ENCODE results near the gene NFATC2.

NFATC2 gene

DNA sequence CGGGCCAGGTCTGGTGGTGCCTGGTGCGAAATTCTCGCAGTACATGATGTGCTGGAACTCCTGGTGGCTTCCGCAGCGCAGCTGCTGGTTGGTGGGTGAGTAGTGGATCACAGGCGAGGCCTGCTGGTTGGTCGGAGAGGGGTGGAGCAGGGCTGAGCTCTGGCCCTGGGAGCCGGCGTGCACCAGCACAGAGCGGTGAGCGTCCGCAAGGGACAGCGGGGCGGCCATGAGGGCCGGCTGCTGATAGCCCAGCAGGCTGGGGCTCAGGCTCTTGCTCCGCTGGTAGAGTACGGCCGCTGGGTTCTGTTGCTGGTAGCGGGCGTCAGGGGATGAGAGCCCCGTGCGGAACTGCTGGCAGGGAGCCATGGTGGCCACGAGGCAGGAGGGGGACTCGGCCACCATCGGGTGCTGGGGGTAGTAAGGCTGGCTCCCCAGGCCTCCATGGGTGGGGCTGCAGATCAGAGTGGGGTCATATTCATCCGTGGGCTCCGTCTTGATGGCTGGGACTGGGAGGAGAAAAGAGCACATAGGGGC is 110.2 kb downstream of the NFATC2 start:
- no peak for DNase-seq (ENCODE audit: low read depth in 1 of 2, low spot score in 1 of 2)

DNA sequence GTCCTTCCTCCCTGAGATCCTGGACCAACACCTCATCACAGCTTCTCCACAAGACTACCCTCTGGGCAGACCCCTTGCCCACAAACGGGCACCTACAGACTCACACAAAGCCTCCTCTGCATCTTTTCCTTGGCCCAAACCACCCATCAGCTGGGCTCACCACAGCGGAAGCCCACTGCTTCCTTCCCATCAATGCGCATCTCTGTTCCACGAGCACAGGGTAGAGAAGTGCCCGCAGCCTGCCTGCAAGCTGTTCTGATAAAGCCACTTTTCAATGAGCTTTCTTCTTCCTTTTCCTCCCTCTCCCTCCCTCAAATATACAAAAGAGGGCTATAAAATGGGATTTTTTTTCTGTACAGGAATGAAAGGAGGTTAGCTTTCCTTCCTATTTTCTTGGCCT is 111.2 kb downstream of the NFATC2 start:
- DNase-seq (ENCODE audit: low read depth in 1 of 2, low spot score in 1 of 2) = no peak

DNA sequence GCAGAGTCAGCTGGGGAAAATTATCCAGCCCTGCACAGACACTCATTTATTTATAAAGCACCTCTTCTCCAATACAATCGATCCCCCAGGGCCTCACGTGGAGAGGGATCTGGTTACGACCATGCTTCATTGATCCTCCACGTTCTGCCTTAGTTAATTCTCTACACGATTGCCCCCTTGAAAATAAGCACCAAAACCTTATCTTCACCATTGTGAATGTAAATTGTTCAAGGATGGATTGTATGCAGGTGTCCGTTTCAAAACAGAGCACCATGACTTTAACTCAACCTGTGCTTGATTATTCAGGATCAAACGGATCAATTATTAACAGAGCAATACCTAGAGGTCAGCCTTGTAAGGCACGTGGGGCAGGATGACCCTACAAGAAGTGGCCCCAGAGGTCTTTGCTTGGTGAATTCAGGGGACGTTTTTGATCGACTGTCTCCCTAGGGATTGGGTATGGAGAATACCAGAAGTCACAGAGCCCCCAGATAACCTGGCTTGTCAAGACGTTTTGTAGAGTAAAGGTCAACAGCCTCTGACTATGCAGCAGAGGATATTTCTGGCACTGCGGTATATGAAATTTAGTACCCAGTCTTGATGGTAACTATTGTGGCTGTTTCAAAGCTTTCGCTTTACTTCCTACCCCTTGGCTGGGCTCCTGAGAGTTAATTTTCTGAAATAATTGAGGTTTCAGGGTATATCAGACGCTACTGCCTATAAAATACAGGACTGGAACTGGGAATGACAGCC is 112.1 kb downstream of the NFATC2 start:
- no peak for DNase-seq (ENCODE audit: low read depth in 1 of 2, low spot score in 1 of 2)

DNA sequence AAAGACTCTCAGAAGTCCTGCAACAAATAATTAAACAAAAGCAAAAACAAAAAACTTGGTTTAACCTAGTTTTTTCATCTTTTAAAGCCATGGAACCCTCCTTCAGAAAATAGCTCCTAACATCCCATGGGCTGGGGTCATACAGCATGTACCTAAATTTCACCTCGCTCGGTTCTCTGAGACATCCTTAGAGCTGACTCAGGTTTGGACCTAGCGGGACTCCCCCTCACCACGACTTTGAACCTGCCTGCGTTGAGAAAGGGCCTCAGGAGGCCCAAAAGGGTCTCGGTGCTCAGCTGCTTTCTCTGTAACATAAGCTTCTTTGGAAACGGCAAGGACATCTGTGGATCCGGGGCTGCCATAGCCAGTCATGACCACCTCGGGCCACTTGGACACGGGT is 112.8 kb downstream of the NFATC2 start:
- no peak for DNase-seq (ENCODE audit: low read depth in 1 of 2, low spot score in 1 of 2)

DNA sequence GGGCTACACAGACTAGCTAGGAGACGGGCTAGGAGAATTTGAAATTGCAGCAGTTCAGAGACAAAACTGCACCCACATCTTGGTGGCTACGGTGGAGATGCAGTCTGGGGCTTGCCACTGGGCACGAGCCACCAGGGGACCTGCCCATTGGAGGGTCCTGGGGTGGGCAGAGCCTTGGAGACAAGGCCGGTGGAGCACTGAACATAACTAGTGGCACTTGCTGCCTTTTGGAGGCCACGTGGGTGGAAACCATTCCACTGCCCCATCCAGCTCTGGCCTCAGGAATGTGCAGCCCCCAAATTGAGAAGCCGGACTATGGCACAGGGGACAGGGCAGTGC is 113.4 kb downstream of the NFATC2 start:
- no peak for DNase-seq (ENCODE audit: low read depth in 1 of 2, low spot score in 1 of 2)

DNA sequence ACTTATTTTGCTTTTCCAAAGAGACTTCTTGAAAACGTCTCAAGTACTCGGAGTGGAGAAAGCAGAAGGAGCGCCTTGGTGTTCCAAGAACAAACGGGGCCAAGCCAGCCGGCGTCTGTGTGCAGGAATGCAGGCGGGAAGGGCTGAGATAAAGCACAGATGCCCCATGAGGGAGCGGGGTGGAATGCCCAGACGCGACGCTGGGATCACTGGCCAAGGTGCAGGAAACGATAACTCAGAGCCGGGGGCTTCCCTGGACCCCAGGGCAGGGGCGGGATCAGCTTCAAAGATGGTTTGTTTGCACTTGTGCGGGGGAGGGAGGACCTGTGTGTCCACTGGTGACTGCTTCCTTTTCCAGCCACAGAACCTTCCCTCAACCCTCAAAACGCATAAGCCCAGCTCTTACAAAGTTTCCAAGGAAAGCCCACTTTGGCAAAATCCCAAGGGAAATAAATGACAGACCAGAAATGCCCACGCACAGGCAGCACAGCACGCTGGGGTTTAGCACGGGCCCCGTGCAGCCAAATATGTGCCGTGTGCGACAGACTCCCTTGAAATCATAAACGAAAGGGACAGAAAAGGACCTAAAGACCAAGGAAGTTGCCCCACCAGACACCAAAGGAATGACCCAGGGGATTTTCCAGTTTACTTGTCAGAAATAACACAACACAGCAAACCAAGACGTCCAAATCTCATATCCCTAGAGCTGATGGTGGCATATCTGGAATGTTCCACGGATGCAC is 113.9 kb downstream of the NFATC2 start:
- DNase-seq (ENCODE audit: low read depth in 1 of 2, low spot score in 1 of 2) = no peak

DNA sequence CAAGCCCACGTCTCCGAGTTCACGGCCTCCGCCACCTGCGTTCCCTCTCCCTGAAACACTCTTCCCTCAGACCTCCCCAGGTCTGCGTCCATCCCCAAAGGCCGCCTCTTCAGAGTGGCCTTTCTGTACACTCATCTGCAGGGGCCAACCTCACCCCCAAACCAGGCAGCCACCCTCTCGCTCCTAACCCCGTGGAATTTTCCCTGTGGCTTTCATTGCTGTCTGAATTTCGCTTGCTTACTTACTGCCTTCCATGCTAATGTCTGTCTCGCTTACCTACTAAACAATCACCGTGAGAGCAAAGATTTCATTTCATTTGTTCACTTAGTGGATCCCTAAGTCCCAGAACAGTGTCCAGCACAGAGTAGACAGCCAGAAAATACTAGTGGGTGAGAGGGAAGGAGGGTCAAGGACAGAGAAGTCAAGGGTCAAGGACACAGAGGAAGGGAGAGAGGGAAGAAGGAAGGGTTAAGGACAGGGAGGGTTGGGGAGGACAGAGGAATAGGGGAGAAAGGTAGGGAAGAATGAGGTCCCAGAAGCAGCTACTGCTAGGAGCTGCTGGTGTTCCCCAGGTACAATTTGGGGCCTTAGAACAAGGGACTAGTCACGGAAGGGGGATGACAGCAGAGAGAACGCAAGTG is 114.7 kb downstream of the NFATC2 start:
- no peak for DNase-seq (ENCODE audit: low read depth in 1 of 2, low spot score in 1 of 2)

DNA sequence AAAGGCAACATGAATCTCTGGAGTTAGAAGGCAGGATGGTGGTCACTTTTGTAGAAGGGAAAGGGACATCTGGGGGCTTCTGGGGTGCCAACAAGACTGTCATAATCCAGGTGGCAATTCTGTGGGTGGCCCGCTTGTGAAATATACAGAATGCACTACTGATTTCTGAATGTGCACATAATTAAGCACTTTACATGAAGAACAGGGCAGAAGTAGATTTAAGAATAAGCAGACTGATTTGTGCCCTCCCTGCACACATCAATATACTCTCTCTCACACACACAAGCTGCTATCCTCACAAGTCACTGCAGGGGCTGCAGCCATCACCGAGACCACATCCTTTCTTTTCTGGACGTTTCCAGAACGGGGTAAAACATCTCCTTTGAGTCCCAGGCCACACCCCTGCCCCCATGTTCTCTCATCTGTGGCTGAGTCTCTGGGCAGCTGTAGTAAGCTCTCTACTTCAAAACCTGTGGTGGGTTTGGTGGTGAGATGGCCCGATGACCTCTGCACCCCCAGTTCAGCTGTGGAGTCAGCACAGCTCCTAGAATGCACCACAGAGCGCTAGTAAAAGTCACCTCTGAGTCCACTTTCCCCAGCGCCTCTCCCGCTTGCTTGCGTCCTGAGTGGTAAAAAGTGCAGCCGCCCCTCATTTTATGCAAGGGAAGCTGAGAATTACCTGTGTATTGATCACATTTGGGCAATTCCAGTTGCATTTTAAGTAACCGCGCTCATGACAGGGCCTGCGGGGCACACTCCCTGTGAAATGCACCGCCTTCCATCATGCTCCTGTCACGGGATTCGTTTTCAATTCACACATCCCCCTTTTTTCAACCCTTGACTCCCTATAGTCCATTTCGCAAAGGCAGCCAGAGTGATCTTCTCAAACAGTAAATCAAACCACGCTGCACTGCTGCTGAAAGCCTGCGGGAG is 115.5 kb downstream of the NFATC2 start:
- no peak for DNase-seq (ENCODE audit: low read depth in 1 of 2, low spot score in 1 of 2)

DNA sequence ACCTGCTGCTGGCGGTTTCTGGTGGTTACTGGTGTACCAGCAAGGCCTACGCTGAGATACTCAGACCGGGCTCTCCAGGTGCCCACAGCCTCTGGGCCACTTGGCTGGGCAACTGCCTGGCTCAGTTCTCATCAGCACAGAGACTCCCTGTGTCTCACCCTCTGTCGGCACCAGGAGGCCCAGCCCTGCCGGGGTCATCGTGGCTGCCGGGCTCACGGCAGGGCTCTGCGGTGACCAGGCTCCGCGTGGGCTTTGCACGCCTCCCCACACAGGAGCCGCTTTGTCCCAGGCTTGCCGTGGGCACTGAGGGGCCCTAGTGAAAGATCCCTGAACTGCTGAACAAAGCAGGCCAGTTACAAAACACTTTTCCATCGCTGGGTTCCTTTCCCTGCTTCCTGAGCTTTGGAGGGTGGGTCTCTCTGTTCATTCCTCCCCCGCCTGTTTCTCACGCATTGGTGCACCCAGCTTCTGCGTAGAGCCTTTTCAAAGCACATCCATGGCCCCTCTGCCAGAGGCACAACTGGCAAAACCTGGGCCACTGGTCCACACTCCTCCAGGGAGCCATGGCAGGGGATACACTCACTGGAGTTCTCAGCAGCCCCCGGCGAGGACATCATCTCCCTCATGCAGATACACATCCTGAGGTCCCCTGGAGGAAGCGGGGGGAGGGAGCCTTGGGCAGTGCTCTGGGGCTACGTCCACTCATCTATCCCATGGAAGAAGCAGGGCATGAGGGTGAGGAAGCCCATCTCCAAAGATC is 117.0 kb downstream of the NFATC2 start:
- no peak for DNase-seq (ENCODE audit: low read depth in 1 of 2, low spot score in 1 of 2)

DNA sequence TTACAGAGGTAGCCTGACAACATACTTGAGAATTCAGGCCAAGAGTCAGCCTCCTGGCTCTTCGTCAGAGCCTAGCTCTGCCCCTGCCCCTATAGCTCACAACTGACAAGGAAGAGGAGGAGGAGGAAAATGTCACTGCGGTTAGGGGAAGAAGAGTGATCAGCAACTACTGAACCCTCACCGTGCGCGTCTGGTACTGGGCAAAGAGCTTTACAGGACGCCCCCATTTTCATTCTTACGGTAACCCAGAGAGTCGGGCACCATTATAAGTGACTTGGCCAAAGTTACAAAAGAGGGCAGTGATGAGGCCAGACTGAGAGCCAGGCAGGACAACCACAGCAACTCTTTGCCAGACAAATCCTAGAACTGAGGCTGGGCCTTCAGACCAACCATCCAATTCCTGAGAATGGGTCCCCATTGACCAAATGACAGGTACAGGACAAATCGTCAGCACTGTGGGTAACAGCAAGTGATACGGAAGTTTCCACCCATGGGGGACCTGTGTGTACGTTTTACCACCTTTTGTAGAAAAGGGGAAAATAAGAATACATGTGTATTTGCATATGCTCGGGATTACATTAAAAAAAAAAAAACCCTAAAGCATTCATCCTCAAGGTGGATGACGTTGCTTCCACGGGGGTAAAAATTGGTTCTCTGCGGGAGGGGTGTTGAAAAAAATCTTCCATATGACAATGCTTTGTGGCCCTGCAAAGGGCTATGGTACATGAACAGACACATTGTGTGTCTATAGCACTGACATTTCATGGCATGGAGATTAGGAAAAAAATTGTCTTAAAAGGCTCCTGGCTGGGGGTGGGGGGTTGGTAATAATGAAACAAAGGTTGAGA is 118.0 kb downstream of the NFATC2 start:
- no peak for DNase-seq (ENCODE audit: low read depth in 1 of 2, low spot score in 1 of 2)

DNA sequence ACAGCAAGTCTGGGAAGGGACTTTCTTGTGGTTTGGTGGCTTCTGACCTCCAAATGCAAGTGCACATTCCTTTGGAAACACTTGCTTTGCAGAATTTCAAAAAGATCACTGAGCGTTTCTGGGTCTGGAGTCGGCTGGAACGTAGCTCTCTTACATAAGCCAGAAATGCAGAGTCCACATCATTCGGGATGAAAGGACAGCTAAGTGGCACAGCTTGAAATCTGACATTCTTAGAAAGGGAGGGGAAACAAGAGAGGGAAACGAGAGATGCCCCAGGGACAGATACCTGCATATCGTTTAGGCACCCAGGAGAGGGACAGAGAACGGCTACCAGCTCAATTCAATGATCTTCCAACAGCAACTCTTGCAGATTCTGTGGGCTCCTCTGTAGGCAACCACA is 118.7 kb downstream of the NFATC2 start:
- DNase-seq (ENCODE audit: low read depth in 1 of 2, low spot score in 1 of 2) = no peak

DNA sequence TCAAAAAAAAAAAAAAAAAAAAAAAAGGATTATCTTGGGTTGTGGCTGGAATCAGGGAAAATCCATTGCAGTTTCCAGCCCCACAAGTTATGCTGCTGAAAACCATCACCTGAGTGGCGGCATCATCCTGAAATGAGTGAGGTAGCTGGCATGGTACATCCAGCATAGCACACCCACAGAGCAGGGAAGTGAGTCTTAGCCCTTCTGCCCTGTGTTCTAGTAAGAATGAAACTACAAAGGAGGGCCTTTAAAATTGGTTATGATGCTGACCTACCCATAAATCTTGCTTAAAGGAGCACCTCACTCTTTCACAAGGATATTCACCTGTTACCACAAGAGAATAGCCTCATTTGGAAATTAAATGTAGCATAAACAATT is 119.2 kb downstream of the NFATC2 start:
- DNase-seq (ENCODE audit: low read depth in 1 of 2, low spot score in 1 of 2) = no peak

DNA sequence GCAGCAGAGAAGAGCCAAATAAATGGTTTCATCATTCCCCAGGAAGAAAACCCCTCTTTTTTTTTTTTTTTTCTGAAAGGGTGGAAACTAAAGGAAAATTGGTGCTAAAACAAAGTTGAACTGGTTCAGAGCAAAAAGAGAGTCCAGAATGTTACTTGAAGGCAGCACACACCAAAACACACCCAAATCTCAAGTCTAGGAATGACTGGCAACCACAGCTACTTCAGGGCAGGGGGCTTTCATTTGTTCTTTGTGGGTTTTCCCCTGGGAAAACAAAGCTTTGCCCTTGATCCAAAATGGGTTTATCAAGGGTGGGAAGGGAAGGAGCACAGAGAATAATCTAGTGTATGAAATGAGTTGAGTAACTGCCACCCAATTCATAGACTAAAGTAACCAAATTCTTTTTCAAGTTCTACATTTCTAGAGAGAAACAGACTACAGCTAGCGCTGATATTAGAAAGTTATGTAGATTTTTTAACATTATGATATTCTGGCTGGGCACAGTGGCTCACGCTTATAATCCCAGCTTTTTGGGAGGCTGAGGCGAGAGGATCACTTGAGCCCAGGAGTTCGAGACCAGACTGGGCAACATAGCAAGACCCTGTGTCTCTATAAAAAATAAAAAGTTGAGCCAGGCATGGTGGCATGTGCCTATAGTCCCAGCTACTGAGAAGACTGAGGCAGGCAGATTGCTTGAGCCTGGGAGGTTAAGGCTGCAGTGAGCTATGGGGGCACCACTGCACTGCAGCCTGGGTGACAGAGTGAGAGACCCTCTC is 119.8 kb downstream of the NFATC2 start:
- no peak for DNase-seq (ENCODE audit: low read depth in 1 of 2, low spot score in 1 of 2)

DNA sequence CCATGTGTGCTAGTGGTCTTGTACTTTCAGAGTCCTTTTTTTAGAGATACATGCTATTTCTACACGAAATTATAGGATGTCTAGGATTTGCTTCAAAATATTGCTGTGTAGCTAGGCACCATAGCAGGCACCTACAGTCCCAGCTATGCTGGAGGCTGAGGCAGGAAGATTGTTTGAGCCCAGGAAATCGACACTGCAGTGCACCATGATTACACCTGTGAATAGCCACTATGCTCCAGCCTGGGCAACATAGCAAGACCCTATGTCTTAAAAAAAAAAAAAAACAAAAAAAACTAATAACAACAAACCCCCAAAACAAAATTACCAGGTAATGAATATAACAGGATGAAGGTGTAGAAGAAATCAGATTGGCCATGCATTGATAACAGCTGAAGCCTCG is 121.7 kb downstream of the NFATC2 start:
- no peak for DNase-seq (ENCODE audit: low read depth in 1 of 2, low spot score in 1 of 2)

DNA sequence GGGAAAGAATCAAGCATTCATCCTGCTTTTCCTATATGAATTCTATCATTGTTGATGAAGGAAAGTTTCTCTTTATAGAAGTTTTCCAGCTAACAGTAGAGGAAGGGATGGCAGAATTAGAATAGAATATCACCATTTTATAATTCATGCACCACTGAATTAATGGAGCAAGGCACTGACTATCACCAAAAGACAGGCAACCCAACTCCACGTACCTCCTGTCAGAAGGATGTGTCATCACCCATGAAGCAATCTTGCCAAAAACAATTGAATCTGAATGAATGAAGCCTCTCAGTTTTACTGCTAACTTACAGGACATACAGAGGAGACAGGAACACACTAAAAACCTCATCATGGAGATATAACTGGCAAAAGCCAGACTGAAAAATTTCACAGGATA is 122.4 kb downstream of the NFATC2 start:
- no peak for DNase-seq (ENCODE audit: low read depth in 1 of 2, low spot score in 1 of 2)

DNA sequence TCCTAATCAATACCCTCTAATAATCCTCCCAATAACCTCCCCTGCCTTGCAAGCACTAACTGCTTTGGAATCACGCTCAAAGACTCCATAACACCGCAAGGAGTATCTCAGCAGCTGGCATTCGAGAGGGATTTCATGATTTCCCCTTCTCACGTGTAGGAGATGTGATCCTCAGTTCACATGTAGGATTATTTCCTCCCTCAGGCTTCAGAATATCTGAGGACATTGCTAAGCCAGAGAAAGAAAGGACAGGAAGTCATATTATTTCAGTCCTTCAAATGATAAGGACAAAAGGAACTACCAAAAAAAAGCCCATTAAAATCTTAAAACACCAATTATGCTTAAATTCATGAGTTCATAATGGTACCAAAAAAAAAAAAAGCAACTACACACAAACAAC is 122.9 kb downstream of the NFATC2 start:
- DNase-seq (ENCODE audit: low read depth in 1 of 2, low spot score in 1 of 2) = no peak

DNA sequence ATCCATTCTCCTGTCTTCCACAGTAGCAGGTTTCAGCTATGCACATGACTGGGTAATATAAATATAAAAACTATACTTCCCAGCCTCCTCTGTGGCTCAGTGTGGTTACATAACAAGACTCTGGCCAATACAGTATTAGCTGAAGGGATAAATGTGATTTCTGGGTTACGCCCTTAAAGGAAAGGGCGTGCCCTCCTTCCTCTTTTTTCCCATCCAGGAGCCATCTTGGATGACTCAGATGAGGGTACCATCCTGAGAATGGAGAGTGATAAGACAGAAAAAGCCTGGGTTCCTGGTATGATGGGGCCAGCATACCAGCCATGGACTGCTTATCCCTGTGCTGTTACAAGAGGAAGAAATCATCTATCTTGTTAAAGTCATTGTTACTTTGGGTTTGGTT is 123.3 kb downstream of the NFATC2 start:
- DNase-seq (ENCODE audit: low read depth in 1 of 2, low spot score in 1 of 2) = no peak

DNA sequence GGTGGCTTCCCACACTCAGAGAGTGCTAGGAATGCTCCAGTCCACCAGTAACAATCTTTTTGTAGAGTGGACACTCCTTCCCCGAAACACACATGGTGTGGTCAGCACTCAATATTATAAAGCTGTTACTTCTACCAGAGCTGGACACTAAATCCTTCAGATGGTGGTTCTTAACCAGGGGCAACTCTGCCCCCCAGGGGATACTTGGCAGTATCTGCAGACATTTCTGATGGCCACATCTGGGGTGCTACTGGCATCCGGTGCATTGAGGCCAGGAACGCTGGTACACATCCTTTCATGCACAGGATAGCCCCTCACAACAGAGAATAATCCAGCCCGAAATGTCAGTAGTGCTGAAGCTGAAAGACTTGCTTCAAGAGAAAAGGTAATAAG is 124.4 kb downstream of the NFATC2 start:
- DNase-seq (ENCODE audit: low read depth in 1 of 2, low spot score in 1 of 2) = no peak

All from stimulated activated CD4-positive, alpha-beta T cell treated with anti-CD3 and anti-CD28 coated beads, Interleukin-15, amount 100 ng/mL, for 1 hour (primary cell).